Measurements from ENCODE around the gene SOCS7.

DNA sequence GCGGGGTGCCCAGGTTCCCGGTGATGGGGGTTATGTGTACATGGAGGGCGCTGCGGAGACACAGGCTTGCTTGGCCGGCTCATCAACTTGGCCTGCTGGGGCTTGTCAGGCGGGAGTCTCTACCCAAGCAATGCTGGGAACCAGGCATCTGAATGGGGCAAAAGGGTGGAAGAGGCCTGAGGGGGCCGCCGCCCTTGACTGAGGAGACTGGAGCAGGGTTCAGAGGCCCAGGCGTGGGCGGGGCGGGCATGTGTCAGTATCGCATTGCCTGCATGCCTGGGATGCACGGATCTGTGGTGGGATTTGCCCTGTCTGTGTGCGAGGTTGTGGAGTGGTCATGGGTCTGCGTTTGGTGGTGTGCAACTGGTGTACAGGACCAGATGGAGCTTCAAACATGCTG, 97.7 kb downstream of the SOCS7 start:
- no peak for TF ChIP-seq POLR2AphosphoS5 (IDR thresholded peaks at IDR 0.05)
- no peak for TF ChIP-seq POLR2A (IDR thresholded peaks at IDR 0.05)
